NCI-H1436 treated with DMSO at 0.1 percent for 48 hours (cell line): Measurements from ENCODE around the gene TRIM74.
"Not testable (repeated sequence)": the region's sequence is repeated elsewhere in the genome, so short reads cannot be mapped to it uniquely, and the experiment has no call there.

ENCODE experiments used
- DNase-seq: peaks from one replicate; lab custom pipeline; 2025; lab: John Stamatoyannopoulos, UW

The TRIM74 gene

DNA sequence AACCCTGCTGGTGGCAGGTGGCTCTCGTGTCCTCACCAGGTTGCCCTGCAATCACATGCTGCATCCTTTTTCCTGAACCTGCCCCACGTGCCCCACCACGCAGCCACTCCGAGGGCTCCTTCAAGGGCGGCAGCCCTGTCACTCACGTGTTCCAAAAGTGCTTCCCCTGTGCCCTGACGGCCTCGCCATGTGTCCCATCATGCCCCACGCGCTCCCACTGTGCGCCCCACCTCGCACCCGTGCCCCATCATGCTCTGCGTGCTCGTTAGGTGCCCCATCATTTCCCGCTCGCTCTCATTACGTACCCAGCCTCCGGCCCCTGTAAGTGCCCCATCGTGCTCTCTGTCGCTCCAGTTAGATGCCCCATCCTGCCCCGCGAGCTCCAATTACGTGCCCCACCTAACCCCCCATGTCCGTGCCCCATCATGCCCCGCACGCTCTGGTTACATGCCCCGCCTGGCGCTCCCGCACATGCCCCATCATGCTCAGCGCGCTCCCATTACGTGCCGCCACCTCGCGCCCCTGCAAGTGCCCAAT lies at the start of gene TRIM74:
Gene TRIM74, minus strand, starts transcription at position 487 of the 537 bp plus-strand sequence. CDS start 3,309 bp downstream, outside the sequence.
- not testable (repeated sequence) for DNase-seq

- DNase-seq, result not testable (repeated sequence)
These were observed 37.2 kb upstream of the TRIM74 start for GRCh38 chr7:73006491-73006890.

GRCh38 chr7:73005693-73006447 lies 36.6 kb upstream of the TRIM74 start:
- not testable (repeated sequence) for DNase-seq

DNA sequence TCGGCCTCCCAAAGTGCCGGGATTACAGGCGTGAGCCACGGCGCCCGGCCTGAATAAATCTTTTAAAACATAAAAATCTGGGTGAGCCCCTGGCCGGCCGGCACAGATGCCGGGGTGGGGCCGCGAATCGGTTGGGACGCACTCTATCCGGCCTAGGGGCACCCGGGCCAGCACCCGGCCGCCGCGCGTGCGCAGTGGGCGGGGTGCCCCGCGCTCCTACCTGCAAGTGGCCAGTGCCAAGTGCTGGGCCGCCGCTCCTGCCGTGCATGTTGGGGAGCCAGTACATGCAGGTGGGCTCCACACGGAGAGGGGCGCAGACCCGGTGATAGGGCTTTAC lies 36.1 kb upstream of the TRIM74 start:
- DNase-seq, result not testable (repeated sequence)

DNA sequence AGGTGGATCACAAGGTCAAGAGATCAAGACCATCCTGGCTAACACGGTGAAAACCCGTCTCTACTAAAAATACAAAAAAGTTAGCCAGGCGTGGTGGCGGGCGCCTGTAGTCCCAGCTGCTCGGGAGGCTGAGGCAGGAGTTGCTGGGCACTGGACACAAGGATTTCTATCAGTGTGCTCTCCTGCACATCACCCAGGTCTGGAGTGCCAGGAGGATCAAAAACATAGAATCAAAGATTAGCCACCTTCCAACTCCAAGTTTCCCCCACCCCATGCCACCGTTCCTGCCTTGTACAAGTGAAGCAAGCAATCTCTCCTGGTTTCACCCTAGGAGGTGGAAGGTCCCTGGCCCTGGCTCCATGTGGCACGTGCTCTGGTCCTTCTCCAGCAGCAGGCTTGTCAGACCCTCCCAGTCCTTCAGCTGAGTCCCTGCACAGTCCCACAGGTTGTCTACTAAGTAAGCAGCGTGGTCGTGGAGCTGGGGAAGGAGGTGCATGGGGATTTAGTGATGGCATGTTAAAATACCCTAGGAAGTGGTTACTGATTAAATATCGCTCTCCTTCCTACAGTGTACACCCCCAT lies 28.7 kb upstream of the TRIM74 start:
- DNase-seq, result not testable (repeated sequence)

DNA sequence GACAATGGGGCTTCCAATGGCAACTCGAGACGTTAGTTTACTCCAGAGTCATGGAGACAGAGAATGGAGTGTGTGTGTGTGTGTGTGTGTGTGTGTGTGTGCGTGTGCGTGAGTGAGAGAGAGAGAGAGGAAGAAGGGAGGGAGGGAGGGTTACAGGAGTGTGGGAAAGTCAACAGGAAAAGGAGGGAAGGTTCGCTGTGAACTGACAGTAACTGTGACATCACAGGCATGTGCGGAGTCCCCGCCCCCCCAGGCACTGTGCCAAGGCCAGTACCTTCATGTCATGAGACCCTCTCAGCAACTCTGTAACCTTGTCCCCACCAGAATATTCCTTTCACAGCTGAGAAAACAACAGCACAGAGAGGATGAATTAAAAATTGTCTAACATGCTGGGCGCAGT lies 28.2 kb upstream of the TRIM74 start:
- not testable (repeated sequence) for DNase-seq

GRCh38 chr7:72995484-72995883 lies 26.2 kb upstream of the TRIM74 start:
- DNase-seq, result not testable (repeated sequence)

GRCh38 chr7:72990146-72990913 lies 21.1 kb upstream of the TRIM74 start:
- DNase-seq, result not testable (repeated sequence)

DNA sequence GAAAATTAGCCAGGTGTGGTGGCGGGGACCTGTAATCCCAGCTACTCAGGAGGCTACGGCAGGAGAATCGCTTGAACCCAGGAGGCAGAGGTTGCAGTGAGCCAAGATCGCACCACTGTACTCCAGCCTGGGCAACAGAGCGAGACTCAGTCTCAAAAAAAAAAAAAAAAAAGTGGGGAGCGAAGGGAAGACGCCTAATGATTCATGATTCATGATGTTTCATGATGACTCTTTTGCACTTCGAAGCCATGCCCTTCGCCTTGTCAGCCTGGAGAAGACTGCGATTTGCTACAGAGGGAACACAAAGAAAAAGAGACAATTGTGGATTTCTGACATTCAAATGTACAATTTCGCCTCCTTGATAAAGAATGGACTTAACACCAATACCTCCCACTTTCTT lies 12.8 kb upstream of the TRIM74 start:
- DNase-seq, result not testable (repeated sequence)

DNA sequence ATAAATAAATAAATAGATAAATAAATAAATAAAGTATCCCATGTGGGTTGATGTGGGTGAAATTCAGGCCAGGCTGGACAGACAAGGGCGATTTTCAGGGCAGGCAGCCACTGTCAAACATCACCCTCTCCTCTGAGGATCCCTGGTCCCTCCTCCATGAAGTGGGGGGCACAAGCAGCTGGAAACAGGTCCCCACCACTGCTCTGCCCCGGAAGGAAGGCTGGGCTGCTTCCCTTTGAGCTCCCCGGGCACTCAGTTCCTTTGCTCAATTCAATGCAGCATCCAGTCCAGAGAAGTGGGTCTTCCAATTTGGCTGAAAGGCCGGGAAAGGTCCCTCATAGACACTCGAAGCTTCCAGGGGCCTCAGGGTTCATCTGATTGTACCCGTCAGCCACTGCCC lies 11.1 kb upstream of the TRIM74 start:
- DNase-seq, result not testable (repeated sequence)

GRCh38 chr7:72976434-72976833 lies 7.2 kb upstream of the TRIM74 start:
- not testable (repeated sequence) for DNase-seq

GRCh38 chr7:72975656-72976286 lies 6.5 kb upstream of the TRIM74 start:
- DNase-seq, result not testable (repeated sequence)

GRCh38 chr7:72974781-72975180 lies 5.5 kb upstream of the TRIM74 start:
- not testable (repeated sequence) for DNase-seq

- DNase-seq, result not testable (repeated sequence)
These were observed 2.2 kb upstream of the TRIM74 start for GRCh38 chr7:72971505-72971904.

DNA sequence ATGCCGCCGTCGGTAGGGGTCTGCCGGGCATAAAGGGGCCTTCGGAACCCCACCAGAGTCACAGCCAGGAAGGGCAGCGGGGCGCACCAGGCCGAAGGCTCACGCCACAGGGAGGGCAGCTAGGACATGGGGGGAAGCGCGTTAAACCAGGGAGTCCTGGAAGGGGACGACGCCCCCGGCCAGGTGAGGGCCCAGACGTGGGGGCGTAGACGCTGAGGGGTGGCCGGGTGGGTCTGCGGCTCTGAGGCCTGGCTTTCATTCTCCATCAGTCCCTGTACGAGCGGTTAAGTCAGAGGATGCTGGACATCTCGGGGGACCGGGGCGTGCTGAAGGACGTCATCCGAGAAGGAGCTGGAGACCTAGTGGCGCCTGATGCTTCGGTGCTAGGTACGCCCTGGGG lies 422 bp upstream of the TRIM74 start:
- not testable (repeated sequence) for DNase-seq

DNA sequence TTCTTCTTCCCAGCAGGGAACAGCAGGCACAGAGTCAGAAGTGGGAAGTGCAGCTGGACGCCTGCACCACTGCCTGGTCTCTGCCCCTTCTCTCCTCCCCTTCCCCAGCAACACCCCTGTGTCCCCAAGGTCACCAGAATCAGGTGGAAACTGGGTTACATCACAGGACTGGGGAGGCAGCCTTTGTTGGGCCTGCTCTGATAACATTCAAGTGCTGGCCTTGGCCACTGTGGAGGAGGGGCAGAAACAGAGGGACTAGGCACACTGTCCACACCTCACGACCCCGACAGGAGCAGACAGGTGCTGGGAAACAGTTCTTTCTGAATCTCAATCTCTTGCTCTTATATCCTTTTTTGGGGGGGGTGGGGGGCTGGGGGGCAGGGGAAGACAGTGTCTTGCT lies 2.4 kb downstream of the TRIM74 start:
- DNase-seq, result not testable (repeated sequence)

- DNase-seq, result not testable (repeated sequence)
These were observed 3.9 kb downstream of the TRIM74 start for GRCh38 chr7:72965186-72965975.

DNA sequence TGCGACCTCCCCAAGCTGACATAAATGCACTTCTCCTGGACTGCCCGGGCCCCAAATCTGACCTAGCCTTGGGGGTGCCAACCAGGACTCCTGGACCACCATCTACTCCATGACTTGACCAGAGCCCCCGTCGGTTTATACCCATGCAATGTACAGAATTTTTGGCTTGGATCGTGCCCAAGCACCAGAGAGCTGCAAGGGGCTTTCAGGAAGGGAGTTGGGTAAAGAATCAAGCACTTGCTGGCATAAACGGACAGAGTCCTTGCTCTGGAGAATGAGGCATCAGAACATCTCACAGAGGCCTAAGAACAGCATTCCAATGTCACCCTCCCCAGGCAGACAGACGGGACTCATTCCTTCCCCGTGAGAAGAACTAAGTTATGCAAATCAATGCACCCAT lies 6.2 kb downstream of the TRIM74 start:
- DNase-seq, result not testable (repeated sequence)

DNA sequence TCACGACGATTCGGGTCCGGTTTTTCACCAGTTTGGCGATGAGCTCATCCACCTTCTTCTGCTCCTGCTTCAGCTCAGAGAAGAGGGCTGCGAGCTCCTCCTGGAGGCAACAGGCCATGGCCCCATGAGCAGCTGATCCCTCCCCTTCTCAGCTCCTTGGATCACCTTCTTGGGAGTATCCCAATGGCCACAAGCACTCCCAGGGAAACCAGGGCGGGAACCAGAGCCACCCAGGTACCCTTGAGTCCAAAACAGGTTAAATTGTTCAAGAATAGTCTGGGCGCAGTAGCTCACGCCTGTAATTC lies 8.0 kb downstream of the TRIM74 start:
- not testable (repeated sequence) for DNase-seq

DNA sequence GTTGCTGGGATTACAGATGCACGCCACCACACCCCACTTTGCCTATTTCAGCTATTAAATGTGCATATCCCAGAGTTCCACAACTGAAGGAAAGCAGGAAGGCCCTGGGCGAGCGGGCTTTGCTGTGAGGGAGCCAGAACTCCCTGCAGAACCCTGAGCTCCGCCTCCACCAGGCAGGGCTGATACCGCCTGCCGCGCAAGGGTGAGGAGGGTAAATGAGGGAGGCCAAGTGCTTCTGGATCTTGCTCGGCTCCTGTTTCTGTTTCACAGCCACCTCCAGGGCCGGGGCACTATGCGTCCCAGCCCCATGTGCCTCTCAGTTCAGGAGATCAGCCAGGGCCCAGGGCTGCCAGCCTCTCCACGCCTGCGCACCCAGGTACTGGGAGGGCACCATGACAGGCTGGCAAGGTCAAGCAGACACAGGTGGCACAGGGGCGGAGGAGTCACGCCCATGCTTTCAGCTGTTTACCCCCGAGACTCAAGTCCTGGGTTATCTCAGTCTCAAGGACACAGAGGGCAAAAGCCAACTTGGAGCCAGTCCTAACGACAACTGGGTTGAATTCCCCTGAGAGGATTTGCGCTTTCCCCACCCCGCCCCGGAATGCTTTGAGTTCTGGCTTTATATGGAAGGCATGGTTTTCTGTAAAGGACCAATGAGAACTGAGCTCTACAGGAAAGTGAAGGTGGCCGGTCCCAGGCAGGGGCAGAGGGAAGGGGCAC lies 8.5 kb downstream of the TRIM74 start:
- not testable (repeated sequence) for DNase-seq

DNA sequence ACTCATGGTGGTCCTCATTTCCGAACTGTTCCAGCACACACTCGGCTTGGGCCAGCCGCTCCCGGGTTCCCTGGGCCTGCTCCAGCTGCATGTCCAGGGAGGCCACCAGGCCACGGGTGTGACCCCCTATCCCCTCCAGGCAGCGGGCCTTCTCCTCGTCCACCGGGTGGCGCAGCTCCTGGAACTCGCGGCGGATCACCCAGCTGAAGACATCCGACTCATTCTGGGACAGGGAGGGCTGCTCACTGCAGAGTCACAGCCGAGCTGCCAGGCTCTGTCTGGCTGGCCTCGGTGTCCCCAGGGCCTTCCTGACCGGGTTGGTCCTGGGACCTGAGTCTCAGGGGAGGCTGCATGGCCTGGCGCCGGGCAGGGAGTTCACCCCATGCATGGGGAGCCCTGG lies 9.2 kb downstream of the TRIM74 start:
- DNase-seq, result not testable (repeated sequence)
